Neural progenitor cell (in vitro differentiated cells): Measurements from ENCODE around the gene CLSTN2.

Experiments
- CTCF ChIP-seq: fragments of 200-600 bp; sonication (generic); IDR thresholded peaks from 2 replicates; pipeline ENCODE4 v1.5.1; 2017; ENCODE audit warnings: antibody characterized with exemption, mild to moderate bottlenecking
- EZH2 ChIP-seq: fragments of 200-600 bp; sonication (generic); IDR thresholded peaks from 2 replicates; pipeline ENCODE4 v1.6.1; 2017; ENCODE audit warnings: antibody characterized with exemption, mild to moderate bottlenecking, moderate library complexity
- EZH2phosphoT487 ChIP-seq: fragments of 200-600 bp; sonication (generic); IDR thresholded peaks from 2 replicates; pipeline ENCODE4 v1.6.1; 2017; ENCODE audit warnings: antibody characterized with exemption

- no peak for TF ChIP-seq CTCF
- TF ChIP-seq EZH2: no peak
- TF ChIP-seq EZH2phosphoT487: no peak
Measured at GRCh38 chr3:140536926-140537726, 602.1 kb downstream of the CLSTN2 start.
